GM21447 (cell line): ENCODE measurements around the gene DNAH2.

Source experiments
- ATAC-seq: cut with Tn5 transposase; IDR thresholded peaks from one replicate; pipeline ENCODE4 v1.9.1; 2021; ENCODE audit not compliant: unreplicated experiment

Gene DNAH2

GRCh38 chr17:7818746-7819645, 101.5 kb downstream of the DNAH2 start:
- ATAC-seq: no peak

- no peak for ATAC-seq
Observed at GRCh38 chr17:7820231-7820630, 102.7 kb downstream of the DNAH2 start.

GRCh38 chr17:7822126-7822525, 104.6 kb downstream of the DNAH2 start:
- ATAC-seq: no peak

GRCh38 chr17:7823581-7824001, 106.0 kb downstream of the DNAH2 start:
- no peak for ATAC-seq

- no peak for ATAC-seq
Observed at GRCh38 chr17:7824021-7824924, 106.7 kb downstream of the DNAH2 start.

- no peak for ATAC-seq
Observed at GRCh38 chr17:7825206-7825990, 107.9 kb downstream of the DNAH2 start.

GRCh38 chr17:7830616-7831015, 113.1 kb downstream of the DNAH2 start:
- no peak for ATAC-seq

- no peak for ATAC-seq
Observed at GRCh38 chr17:7831233-7831632, 113.7 kb downstream of the DNAH2 start.

- ATAC-seq: no peak
Observed at GRCh38 chr17:7832431-7832830, 114.9 kb downstream of the DNAH2 start.

- no peak for ATAC-seq
Observed at GRCh38 chr17:7833011-7833794, 115.7 kb downstream of the DNAH2 start.

GRCh38 chr17:7833795-7834541, 116.4 kb downstream of the DNAH2 start, which contains the start of gene KDM6B:
TSS of gene KDM6B (plus strand) at chr17:7834217. CDS start at chr17:7845555, 11,338 bp downstream.
- peak; percentile 47 for ATAC-seq

- ATAC-seq: peak; percentile 10
Observed at GRCh38 chr17:7834542-7834956, 117.0 kb downstream of the DNAH2 start.

- ATAC-seq: peak; percentile 26
Observed at GRCh38 chr17:7834957-7835813, 117.6 kb downstream of the DNAH2 start.

- peak; percentile 16 for ATAC-seq
Observed at GRCh38 chr17:7835814-7836595, 118.5 kb downstream of the DNAH2 start.

GRCh38 chr17:7836596-7837407, 119.3 kb downstream of the DNAH2 start:
- no peak for ATAC-seq

GRCh38 chr17:7837408-7838088, 120.0 kb downstream of the DNAH2 start:
- ATAC-seq: no peak
